Activated CD4-positive, alpha-beta T cell treated with anti-CD3 and anti-CD28 coated beads for 48 hours (primary cell): ENCODE results near the gene NPVF.
A peak's percentile ranks its signal among the peaks of the same experiment; 100 is the strongest.

Source experiments
- DNase-seq: peaks from one replicate; pipeline ENCODE4 v3.0.0-alpha.2; 2020

NPVF gene

GRCh38 chr7:25223206-25223605, 5.1 kb downstream of the NPVF start:
- no peak for DNase-seq

- no peak for DNase-seq
Measured at GRCh38 chr7:25222666-25223065, 5.6 kb downstream of the NPVF start.

GRCh38 chr7:25221009-25221408, 7.3 kb downstream of the NPVF start:
- DNase-seq: no peak

GRCh38 chr7:25218191-25218590, 10.1 kb downstream of the NPVF start:
- DNase-seq: no peak

- no peak for DNase-seq
Measured at GRCh38 chr7:25216837-25217236, 11.4 kb downstream of the NPVF start.

- DNase-seq: no peak
Measured at GRCh38 chr7:25215694-25216335, 12.5 kb downstream of the NPVF start.

- no peak for DNase-seq
Measured at GRCh38 chr7:25208525-25209221, 19.6 kb downstream of the NPVF start.

- no peak for DNase-seq
Measured at GRCh38 chr7:25207887-25208286, 20.4 kb downstream of the NPVF start.

GRCh38 chr7:25206765-25207164, 21.5 kb downstream of the NPVF start:
- DNase-seq: no peak

GRCh38 chr7:25196132-25196896, 32.0 kb downstream of the NPVF start:
- no peak for DNase-seq

- no peak for DNase-seq
Measured at GRCh38 chr7:25194036-25194435, 34.2 kb downstream of the NPVF start.

- DNase-seq: no peak
Measured at GRCh38 chr7:25192043-25192442, 36.2 kb downstream of the NPVF start.

- no peak for DNase-seq
Measured at GRCh38 chr7:25189197-25189596, 39.1 kb downstream of the NPVF start.

- DNase-seq: no peak
Measured at GRCh38 chr7:25187932-25188331, 40.4 kb downstream of the NPVF start.

- no peak for DNase-seq
Measured at GRCh38 chr7:25186436-25186835, 41.9 kb downstream of the NPVF start.

GRCh38 chr7:25181532-25181931, 46.8 kb downstream of the NPVF start:
- no peak for DNase-seq

GRCh38 chr7:25180946-25181345, 47.3 kb downstream of the NPVF start:
- DNase-seq: no peak

- DNase-seq: no peak
Measured at GRCh38 chr7:25180592-25180923, 47.7 kb downstream of the NPVF start.

GRCh38 chr7:25179771-25180591, 48.3 kb downstream of the NPVF start:
- DNase-seq: peak; percentile 97

GRCh38 chr7:25179325-25179724, 49.0 kb downstream of the NPVF start:
- DNase-seq: no peak
